Suprapubic skin (tissue), 4 donors: ENCODE data around the gene RGS6. TPM values are rescaled to one million over a fixed set of nuclear protein-coding genes. Genes with fewer than 3 reads are reported as not detected.

Experiments used
- DNase-seq, 2 donors: peaks; one replicate each; pipeline ENCODE4 v3.0.0-alpha.2; 2019; ENCODE audit warnings: low spot score in 2 of 2
- H3K27ac ChIP-seq: fragments of 200-600 bp; sonication (generic); one replicate; pipeline ENCODE4 v1.5.1; 2019
- H3K27me3 ChIP-seq: fragments of 200-600 bp; sonication (generic); one replicate; pipeline ENCODE4 v1.5.1; 2019
- H3K36me3 ChIP-seq: fragments of 200-600 bp; sonication (generic); one replicate; pipeline ENCODE4 v1.5.1; 2019
- H3K4me1 ChIP-seq: fragments of 200-600 bp; sonication (generic); one replicate; pipeline ENCODE4 v1.5.1; 2019
- H3K4me3 ChIP-seq: fragments of 200-600 bp; sonication (generic); one replicate; pipeline ENCODE4 v1.5.1; 2019; ENCODE audit warnings: mild to moderate bottlenecking
- H3K9me3 ChIP-seq: fragments of 200-600 bp; sonication (generic); one replicate; pipeline ENCODE4 v1.5.1; 2019
- EP300 ChIP-seq: sonication (generic); formaldehyde crosslinking; IDR thresholded peaks from one replicate; pipeline ENCODE4 v1.6.1; 2017; ENCODE audit warnings: antibody characterized with exemption
- POLR2A ChIP-seq, 2 donors: fragments of 450-650 bp; IDR thresholded peaks; one replicate each; pipeline ENCODE4 v1.6.1; 2017; ENCODE audit warnings: antibody characterized with exemption in 2 of 2, mild to moderate bottlenecking in 2 of 2, moderate library complexity in 2 of 2
- POLR2AphosphoS5 ChIP-seq, 3 donors: sonication (generic); formaldehyde crosslinking; IDR thresholded peaks; one replicate each; pipeline ENCODE4 v1.6.1; 2017; ENCODE audit warnings: antibody characterized with exemption in 3 of 3
- WGBS: methylation state at CpG from one replicate; pipeline ENCODE4 v1.1.5; 2018; 5-methylcytosine and 5-hydroxymethylcytosine counted together
- total RNA-seq, 4 donors: library from RNA; depleted of rRNA; stranded (reverse); fragments of >200 nt; gene quantifications; one replicate each; pipeline ENCODE4 v1.1.0, GENCODE V29; 2016
- TF ChIP-seq, protein P1 (sequence below), 2 donors: fragments of 200-600 bp in 1 of 2; fragments of 450-650 bp in 1 of 2; sonication (generic) in 1 of 2; IDR thresholded peaks; one replicate each; pipeline ENCODE4 v1.5.1; 2016 to 2019; ENCODE audit warnings: antibody characterized with exemption in 2 of 2, mild to moderate bottlenecking in 1 of 2, moderate library complexity in 1 of 2

RGS6 gene
- total RNA-seq, 4 donors from 2014 or later = 0.08 to 4.4 (median 1.0) TPM

DNA sequence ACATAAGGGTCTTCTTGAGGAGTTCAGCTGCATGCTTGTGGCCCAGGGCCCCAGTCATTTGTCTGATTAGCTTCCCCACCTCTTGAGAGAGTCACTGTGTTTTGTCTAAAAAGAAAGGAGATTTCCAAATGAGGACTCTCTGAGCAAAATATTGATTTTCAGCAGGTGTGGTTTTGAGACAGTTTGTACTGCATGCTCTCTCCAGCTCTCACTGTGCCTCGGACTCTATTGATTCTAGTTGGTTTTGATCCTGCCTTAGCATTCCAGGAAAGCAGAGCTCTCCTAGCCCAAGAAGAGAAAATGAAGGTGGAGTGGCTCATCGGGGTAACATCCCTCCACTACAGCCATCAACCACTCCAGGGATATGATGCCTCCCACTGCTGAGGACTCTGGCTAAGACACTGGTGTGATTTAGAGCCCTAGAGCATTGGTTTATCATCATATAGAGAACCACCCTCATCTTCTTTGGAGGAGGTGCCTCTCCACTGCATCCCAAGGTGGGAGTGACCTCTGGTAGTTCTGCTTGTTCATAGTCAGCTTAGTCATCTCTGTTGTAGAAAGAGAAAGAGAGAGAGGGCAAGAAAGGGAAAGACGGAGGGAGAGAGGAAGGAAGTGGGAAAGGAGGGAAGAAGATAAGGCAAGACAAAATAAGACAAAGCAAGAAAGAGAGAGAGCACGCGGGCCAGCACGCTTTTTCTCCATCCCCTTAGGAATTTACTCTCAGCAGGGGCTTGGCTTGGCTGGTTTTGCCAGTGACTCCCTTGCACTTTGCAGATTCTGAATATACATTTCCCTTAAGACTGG, 596.0 kb downstream of the RGS6 start:
- DNase-seq = peak in 1 of 2 donors; percentile 20
- no peaks in the 10 kb centered on the region for H3K4me1 ChIP-seq
- no peaks in the 10 kb centered on the region for H3K36me3 ChIP-seq
- 67% methylated on average over 6 of the region's 6 CpGs for WGBS
- H3K27ac ChIP-seq = no peak overlapping the region
- H3K4me3 ChIP-seq = no peak overlapping the region
- peaks cover 1% of the 10 kb centered on the region for H3K9me3 ChIP-seq
- peaks cover 3% of the 10 kb centered on the region for H3K27me3 ChIP-seq
- TF ChIP-seq POLR2AphosphoS5 (IDR thresholded peaks at IDR 0.05) = no peak
- TF ChIP-seq, protein P1, sequence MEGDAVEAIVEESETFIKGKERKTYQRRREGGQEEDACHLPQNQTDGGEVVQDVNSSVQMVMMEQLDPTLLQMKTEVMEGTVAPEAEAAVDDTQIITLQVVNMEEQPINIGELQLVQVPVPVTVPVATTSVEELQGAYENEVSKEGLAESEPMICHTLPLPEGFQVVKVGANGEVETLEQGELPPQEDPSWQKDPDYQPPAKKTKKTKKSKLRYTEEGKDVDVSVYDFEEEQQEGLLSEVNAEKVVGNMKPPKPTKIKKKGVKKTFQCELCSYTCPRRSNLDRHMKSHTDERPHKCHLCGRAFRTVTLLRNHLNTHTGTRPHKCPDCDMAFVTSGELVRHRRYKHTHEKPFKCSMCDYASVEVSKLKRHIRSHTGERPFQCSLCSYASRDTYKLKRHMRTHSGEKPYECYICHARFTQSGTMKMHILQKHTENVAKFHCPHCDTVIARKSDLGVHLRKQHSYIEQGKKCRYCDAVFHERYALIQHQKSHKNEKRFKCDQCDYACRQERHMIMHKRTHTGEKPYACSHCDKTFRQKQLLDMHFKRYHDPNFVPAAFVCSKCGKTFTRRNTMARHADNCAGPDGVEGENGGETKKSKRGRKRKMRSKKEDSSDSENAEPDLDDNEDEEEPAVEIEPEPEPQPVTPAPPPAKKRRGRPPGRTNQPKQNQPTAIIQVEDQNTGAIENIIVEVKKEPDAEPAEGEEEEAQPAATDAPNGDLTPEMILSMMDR (IDR thresholded peaks at IDR 0.05) = no peak
- no peak for TF ChIP-seq EP300
- TF ChIP-seq POLR2A (IDR thresholded peaks at IDR 0.05) = no peak

DNA sequence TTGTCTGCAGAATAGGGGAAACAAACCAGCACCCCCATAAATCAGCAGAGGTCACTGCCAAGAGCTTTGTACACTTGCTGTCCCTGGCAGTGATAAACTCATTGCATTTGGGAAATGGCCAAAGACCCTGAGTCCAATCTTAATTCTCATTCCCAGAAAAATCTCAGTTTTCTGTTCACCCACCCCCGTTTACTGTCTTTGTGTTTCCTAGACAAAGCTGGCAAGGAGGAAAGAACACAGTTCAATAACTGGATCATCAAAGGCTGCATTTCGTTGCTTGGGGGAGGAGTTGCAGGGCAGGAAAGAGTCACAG, 596.6 kb downstream of the RGS6 start:
- WGBS = 45% methylated on average over 2 of the region's 2 CpGs
- no peaks in the 10 kb centered on the region for H3K4me1 ChIP-seq
- no peak for DNase-seq

DNA sequence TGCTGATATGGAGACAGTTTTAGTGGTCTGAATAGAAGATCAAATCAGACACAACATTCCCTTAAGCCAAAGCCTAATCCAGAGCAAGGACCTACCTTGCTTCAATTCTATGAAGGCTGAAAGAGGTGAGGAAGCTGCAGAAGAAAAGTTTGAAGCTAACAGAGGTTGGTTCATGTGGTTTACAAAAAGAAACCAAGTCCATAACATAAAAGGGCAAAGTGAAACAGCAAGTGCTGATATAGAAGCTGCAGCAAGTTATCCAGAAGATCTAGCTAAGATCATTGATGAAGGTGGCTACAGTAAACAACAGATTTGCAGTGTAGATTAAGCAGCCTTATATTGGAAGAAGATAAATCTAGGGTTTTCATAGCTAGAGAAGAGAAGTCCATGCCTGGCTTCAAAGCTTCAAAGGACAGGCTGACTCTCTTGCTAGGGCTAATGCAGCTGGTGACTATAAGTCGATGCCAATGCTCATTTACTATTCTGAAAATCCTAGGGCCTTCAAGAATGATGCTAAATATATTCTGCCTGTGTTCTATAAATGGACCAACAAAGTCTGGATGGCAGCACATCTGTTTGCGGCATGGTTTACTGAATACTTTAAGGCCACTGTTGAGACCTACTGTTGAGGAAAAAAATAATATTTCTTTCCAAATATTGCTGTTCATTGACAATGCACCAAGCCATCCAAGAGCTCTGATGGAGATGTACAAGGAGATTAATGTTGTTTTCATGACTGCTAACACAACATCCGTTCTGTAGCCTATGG, 600.6 kb downstream of the RGS6 start:
- no peak for DNase-seq
- H3K4me3 ChIP-seq = no peak overlapping the region
- H3K27ac ChIP-seq = no peak overlapping the region
- WGBS = 94% methylated on average over 3 of the region's 3 CpGs
- peaks cover 3% of the 10 kb centered on the region for H3K27me3 ChIP-seq
- no peaks in the 10 kb centered on the region for H3K4me1 ChIP-seq
- H3K36me3 ChIP-seq = no peaks in the 10 kb centered on the region
- peaks cover 5% of the 10 kb centered on the region for H3K9me3 ChIP-seq
- TF ChIP-seq EP300 (no peak), POLR2AphosphoS5 (IDR thresholded peaks at IDR 0.05) (no peak), POLR2A (IDR thresholded peaks at IDR 0.05) (no peak)
- TF ChIP-seq, protein P1 (IDR thresholded peaks at IDR 0.05) = no peak

More for the DNA sequence above, 596.6 kb downstream of the RGS6 start:
- no peak for TF ChIP-seq POLR2A (IDR thresholded peaks at IDR 0.05)
- no peak for TF ChIP-seq EP300
- TF ChIP-seq, protein P1 (IDR thresholded peaks at IDR 0.05) = no peak
- TF ChIP-seq POLR2AphosphoS5 (IDR thresholded peaks at IDR 0.05) = no peak
- Histone ChIP-seq H3K4me3 (no peak overlapping the region), H3K27ac (no peak overlapping the region), H3K27me3 (peaks cover 3% of the 10 kb centered on the region), H3K36me3 (no peaks in the 10 kb centered on the region), H3K9me3 (peaks cover 5% of the 10 kb centered on the region)

DNA sequence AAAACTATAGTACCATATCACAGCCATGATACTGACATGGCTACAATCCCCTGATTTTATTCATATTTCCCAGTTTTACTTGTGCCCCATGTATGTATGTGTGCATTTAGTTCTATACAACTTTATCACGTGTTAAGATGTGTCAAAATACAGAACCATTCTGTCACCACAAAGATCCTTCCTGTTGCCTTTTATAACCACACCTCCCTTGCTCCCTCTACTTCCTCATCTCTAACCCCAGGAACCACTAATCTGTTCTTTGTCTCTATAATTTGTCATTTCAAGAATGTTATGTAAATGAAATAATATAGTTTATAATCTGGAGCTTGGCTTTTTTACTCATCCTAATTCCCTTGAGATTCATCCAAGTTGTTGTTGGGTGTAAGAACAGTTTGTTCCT, 603.3 kb downstream of the RGS6 start:
- H3K27ac ChIP-seq = no peak overlapping the region
- H3K9me3 ChIP-seq = peaks cover 5% of the 10 kb centered on the region
- H3K36me3 ChIP-seq = no peaks in the 10 kb centered on the region
- WGBS = 74% methylated on average over 1 of the region's 1 CpG
- no peak overlapping the region for H3K4me3 ChIP-seq
- H3K27me3 ChIP-seq = no peaks in the 10 kb centered on the region
- DNase-seq = no peak
- H3K4me1 ChIP-seq = no peaks in the 10 kb centered on the region
- TF ChIP-seq EP300 = no peak
- no peak for TF ChIP-seq POLR2A (IDR thresholded peaks at IDR 0.05)
- TF ChIP-seq, protein P1 (IDR thresholded peaks at IDR 0.05) = no peak
- TF ChIP-seq POLR2AphosphoS5 (IDR thresholded peaks at IDR 0.05) = no peak

DNA sequence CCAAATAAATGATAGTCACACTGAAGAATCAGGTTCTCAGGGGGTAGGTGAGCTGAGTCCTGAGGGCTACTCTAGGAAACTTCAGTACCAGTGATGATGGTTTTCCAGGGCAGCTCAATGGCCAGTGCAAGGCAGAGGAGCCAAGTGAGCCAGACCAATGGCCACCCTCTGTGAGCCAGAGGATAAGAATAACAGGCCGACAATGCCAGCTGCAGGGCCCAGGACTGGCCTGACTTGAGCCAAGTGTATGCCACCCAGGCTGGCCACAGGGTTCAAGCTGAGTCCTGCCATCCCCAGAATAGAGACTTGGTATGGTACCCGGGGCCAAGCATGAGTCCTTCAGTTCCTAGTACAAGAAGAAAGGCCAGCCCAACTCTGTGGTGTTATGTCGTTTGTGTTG, 606.2 kb downstream of the RGS6 start:
- H3K4me3 ChIP-seq = no peak overlapping the region
- H3K36me3 ChIP-seq = no peaks in the 10 kb centered on the region
- H3K4me1 ChIP-seq = no peaks in the 10 kb centered on the region
- WGBS = 88% methylated on average over 3 of the region's 3 CpGs
- DNase-seq = peak in 1 of 2 donors; percentile 57
- TF ChIP-seq EP300 (no peak), POLR2AphosphoS5 (IDR thresholded peaks at IDR 0.05) (no peak), POLR2A (IDR thresholded peaks at IDR 0.05) (no peak)
- TF ChIP-seq, protein P1 (IDR thresholded peaks at IDR 0.05) = no peak
- H3K27ac ChIP-seq = no peak overlapping the region
- H3K27me3 ChIP-seq = no peaks in the 10 kb centered on the region
- H3K9me3 ChIP-seq = peaks cover 2% of the 10 kb centered on the region
